ENCODE measurements around the gene HSD3B7. TPM values are rescaled to one million over a fixed set of nuclear protein-coding genes. Genes with fewer than 3 reads are reported as not detected.

HSD3B7 gene
- total and polyA plus RNA-seq, 10 of the 15 experiments (the other 5 are each of a cell fraction or from before 2014, with no cell fraction given): 0.18 to 1.8 (median 0.48) TPM; not detected in 1

DNA sequence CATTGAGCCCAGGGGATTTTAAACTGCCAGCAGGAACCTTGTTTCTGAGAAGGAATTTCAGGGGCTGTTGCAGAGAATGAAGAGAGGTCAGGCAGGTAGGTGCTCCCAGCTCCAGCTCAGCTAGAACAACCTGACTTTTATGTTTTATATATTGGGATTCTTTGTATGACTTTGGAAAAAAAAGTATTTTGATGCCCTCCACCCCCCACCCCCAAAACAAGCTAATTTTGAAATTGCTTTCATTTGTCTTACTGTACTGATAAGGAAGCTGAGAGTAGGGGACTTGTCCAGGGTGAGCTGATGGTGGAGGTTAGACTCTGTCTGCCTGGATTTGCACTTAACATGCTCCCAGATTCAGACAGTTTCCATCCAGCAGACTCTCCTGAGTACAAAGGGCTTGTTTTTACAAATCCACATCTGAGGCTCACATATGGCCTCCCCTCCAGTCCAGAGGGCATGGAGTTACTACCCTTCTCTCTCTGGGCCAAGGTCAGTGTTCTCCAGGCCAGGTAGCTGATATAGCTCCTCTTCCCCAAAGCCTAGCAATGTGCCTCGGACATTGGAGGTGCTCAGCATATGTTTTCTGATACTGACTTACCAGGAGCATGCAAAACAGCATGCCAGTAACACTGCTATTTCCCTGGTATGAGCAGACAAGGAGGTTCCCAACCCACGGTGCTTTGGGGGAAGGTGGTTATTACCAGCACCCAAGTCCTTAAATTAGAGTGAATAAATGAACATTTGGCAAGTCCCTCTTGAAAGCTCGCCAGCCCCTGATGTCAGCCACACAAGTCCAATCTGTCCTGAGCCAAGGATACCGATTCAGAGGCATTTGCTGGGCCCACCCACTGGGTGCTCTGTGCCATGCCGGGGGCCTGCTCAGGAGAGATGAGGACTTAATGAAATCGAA is 14.1 kb downstream of the HSD3B7 start:
- DNase-seq (ENCODE audit: low read depth, low spot score) (no peak), FAIRE-seq (no peak), ATAC-seq (no peak)
- Histone ChIP-seq H3K79me2 (ENCODE audit: control insufficient read depth, insufficient read depth, low read length) (no peaks in the 10 kb centered on the region; the same call in 1 of the 2 replicates), H3K9ac (ENCODE audit: control insufficient read depth, insufficient read depth, low read length) (no peak overlapping the region), H3K4me2 (ENCODE audit: control insufficient read depth, insufficient read depth) (no peak overlapping the region), H3K27ac (ENCODE audit: control insufficient read depth, insufficient read depth) (no peak overlapping the region), H3K9me3 (replicated peaks; ENCODE audit: control insufficient read depth, insufficient read depth, low read length) (no peaks in the 10 kb centered on the region), H3K27me3 (replicated peaks in 1 of 2; ENCODE audit: control insufficient read depth in 2 of 2, insufficient read depth in 2 of 2, low read length in 1 of 2) (no peaks in the 10 kb centered on the region; a peak in 1 of 4 replicates), H3K4me3 (no peak overlapping the region), H3K4me1 (ENCODE audit: control insufficient read depth, insufficient read depth, low read length) (peaks cover 11% of the 10 kb centered on the region), H4K20me1 (ENCODE audit: control insufficient read depth, insufficient read depth) (no peaks in the 10 kb centered on the region), H3K36me3 (ENCODE audit: control insufficient read depth in 2 of 2, insufficient read depth in 2 of 2, low read length in 1 of 2) (no peaks in the 10 kb centered on the region), H2AFZ (ENCODE audit: control insufficient read depth, low read depth, low read length) (no peak overlapping the region)
- no TSS peak for BruUV-seq (replicated peaks)
- 34% methylated on average over 6 of the region's 6 CpGs for WGBS (ENCODE audit: insufficient coverage, insufficient replicate concordance, low lambda C conversion rate, missing lambda C conversion rate)
- TF ChIP-seq CTCF (IDR thresholded peaks at IDR 0.05 in 2 of 3, conservative IDR thresholded peaks at IDR 0.05 in 1 of 3; ENCODE audit: control insufficient read depth in 2 of 3, extremely low read depth in 1 of 3, insufficient read depth in 1 of 3, low read depth in 3 of 3, low read length in 3 of 3) (no peak), NFXL1 (IDR thresholded peaks at IDR 0.05; ENCODE audit: borderline replicate concordance) (no peak), ZNF217 (IDR thresholded peaks at IDR 0.05) (no peak), RB1 (IDR thresholded peaks at IDR 0.05; ENCODE audit: borderline replicate concordance) (no peak), SREBF1 (IDR thresholded peaks at IDR 0.05; ENCODE audit: low read length) (no peak), YY1 (IDR thresholded peaks at IDR 0.05; ENCODE audit: low read depth, low read length) (no peak), SUZ12 (IDR thresholded peaks at IDR 0.05; ENCODE audit: unreplicated experiment) (no peak)
- TF ChIP-seq, protein P1, sequence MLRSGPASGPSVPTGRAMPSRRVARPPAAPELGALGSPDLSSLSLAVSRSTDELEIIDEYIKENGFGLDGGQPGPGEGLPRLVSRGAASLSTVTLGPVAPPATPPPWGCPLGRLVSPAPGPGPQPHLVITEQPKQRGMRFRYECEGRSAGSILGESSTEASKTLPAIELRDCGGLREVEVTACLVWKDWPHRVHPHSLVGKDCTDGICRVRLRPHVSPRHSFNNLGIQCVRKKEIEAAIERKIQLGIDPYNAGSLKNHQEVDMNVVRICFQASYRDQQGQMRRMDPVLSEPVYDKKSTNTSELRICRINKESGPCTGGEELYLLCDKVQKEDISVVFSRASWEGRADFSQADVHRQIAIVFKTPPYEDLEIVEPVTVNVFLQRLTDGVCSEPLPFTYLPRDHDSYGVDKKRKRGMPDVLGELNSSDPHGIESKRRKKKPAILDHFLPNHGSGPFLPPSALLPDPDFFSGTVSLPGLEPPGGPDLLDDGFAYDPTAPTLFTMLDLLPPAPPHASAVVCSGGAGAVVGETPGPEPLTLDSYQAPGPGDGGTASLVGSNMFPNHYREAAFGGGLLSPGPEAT (IDR thresholded peaks at IDR 0.05; ENCODE audit: low read depth): no peak
- POLR2A ChIA-PET: interaction anchor here (0.6 to 1.1 kb wide), 3 partner anchors 13 to 118 kb away, joined by 3 read pairs; partner anchors contain the start of genes KAT8 and VKORC1
- CTCF ChIA-PET: interaction anchor here (0.7 to 2.4 kb wide), 5 partner anchors 14 to 461 kb away, joined by 3 to 10 read pairs (median 4); partner anchors contain the start of gene HSD3B7
- intact Hi-C loops (cut with micrococcal nuclease; ENCODE audit: unreplicated experiment): loop anchor here (5.0 to 10.0 kb wide), 3 partner anchors 76 to 183 kb away; partner anchors contain the start of genes FUS, ZNF646 and ZNF668
- RAD21 ChIA-PET (ENCODE audit: unreplicated experiment): interaction anchor here (0.8 to 1.6 kb wide), 4 partner anchors 13 to 457 kb away, joined by 3 to 4 read pairs (median 3); no protein-coding TSS in a partner anchor
- in situ Hi-C loops (cut with MboI): loop anchor here (25.0 kb wide), 1 partner anchor 438 kb away; the partner anchor contains the start of genes COX6A2 and ZNF843
- SMC1A ChIA-PET (ENCODE audit: uncharacterized antibody, unreplicated experiment): interaction anchor here (0.7 to 1.2 kb wide), 6 partner anchors 10 to 143 kb away, joined by 3 to 4 read pairs (median 3); partner anchors contain the start of gene HSD3B7
